ENCODE results near the gene LPCAT3.

LPCAT3 gene

GRCh38 chr12:6944381-6945186, 73.7 kb downstream of the LPCAT3 start (continued):
- peak; percentile 69 for TF ChIP-seq ZBTB26 (tag by site-specific recombination; optimal IDR thresholded peaks at IDR 0.05)
- 0 out of 2 replicates have a peak, but pooled peaks have one; percentile 72 for TF ChIP-seq ZNF324 (tag by site-specific recombination; IDR thresholded peaks at IDR 0.05)
- no peak for TF ChIP-seq PRDM6 (tag by site-specific recombination; IDR thresholded peaks at IDR 0.05)
- 0 out of 2 replicates have a peak, but pooled peaks have one; percentile 30 for TF ChIP-seq MYNN (tag by site-specific recombination; IDR thresholded peaks at IDR 0.05; ENCODE audit: borderline replicate concordance)
- no peak for TF ChIP-seq ZSCAN18 (tag by site-specific recombination; IDR thresholded peaks at IDR 0.05)
- no peak; the same call in 1 of the 2 replicates for TF ChIP-seq REST (tag by site-specific recombination; IDR thresholded peaks at IDR 0.05)
- TF ChIP-seq ZNF488 (tag by site-specific recombination; IDR thresholded peaks at IDR 0.05): no peak
- TF ChIP-seq PRDM1 (tag by site-specific recombination; IDR thresholded peaks at IDR 0.05): no peak
- 0 out of 2 replicates have a peak, but pooled peaks have one; percentile 76 for TF ChIP-seq ZNF777 (tag by site-specific recombination; IDR thresholded peaks at IDR 0.05; ENCODE audit: borderline replicate concordance)
- TF ChIP-seq ZNF629 (tag by site-specific recombination; IDR thresholded peaks at IDR 0.05): peak; percentile 83
- no peak for TF ChIP-seq ZNF664 (tag by site-specific recombination; IDR thresholded peaks at IDR 0.05)
- no peak for TF ChIP-seq ZNF747 (tag by site-specific recombination; IDR thresholded peaks at IDR 0.05)
- TF ChIP-seq ZNF76 (tag by site-specific recombination; IDR thresholded peaks at IDR 0.05; ENCODE audit: borderline replicate concordance, low read depth): no peak; the same call in none of the 2 replicates
- no peak for TF ChIP-seq ZNF626 (tag by site-specific recombination; IDR thresholded peaks at IDR 0.05)
- TF ChIP-seq ZNF280C (tag by site-specific recombination; IDR thresholded peaks at IDR 0.05): no peak
- no peak for TF ChIP-seq ZSCAN5A (tag by site-specific recombination; IDR thresholded peaks at IDR 0.05)
- no peak for TF ChIP-seq ZNF132 (tag by site-specific recombination; IDR thresholded peaks at IDR 0.05; ENCODE audit: borderline replicate concordance)
- TF ChIP-seq ZBTB6 (tag by site-specific recombination; IDR thresholded peaks at IDR 0.05): no peak; the same call in 1 of the 2 replicates
- no peak for TF ChIP-seq ZNF830 (tag by site-specific recombination; IDR thresholded peaks at IDR 0.05; ENCODE audit: low read depth)
- TF ChIP-seq BCL11B (tag by site-specific recombination; IDR thresholded peaks at IDR 0.05; ENCODE audit: low read depth): no peak; the same call in 1 of the 2 replicates
- TF ChIP-seq ZIC2 (tag by site-specific recombination; IDR thresholded peaks at IDR 0.05): peak; percentile 90
- peak; percentile 99 for TF ChIP-seq CTCF (tag by site-specific recombination; IDR thresholded peaks at IDR 0.05)

Measured in HEK293 (cell line).